ENCODE results near the gene SYP.
"Not testable (repeated sequence)": the region's sequence is repeated elsewhere in the genome, so short reads cannot be mapped to it uniquely, and the experiment has no call there.

The SYP gene

DNA sequence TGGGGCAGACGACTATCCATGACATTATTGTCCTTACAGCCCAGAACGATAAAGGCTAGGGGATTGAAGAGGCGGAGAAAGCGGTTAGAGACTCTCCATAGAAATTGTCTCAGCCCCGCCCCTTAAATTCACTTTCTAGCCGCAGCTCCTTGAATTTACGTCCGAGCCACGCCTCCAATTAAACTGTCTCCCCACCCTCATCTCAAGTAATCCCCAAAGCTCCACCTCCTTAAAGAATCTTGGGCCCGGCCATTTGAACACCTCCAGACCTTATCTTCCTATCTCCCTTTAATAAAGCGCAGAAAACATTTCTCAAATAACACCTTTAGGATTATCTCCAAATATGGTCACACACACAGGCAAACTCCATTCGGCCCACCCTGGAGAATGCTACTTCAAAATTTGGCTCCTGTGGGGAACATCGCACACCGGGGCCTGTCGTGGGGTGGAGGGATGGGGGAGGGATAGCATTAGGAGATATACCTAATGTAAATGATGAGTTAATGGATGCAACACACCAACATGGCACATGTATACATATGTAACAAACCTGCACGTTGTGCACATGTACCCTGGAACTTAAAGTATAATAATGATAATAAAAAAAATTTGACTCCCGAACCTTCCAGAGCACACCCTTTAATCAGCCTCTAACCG is 44.6 kb downstream of the SYP start:
- H3K4me3 ChIP-seq, result peak overlapping the region; percentile 73
- peak overlapping the region; percentile 95 to 98 for H3K27ac ChIP-seq
- DNase-seq (ENCODE audit: low spot score), result no peak
- TF ChIP-seq, protein P1, sequence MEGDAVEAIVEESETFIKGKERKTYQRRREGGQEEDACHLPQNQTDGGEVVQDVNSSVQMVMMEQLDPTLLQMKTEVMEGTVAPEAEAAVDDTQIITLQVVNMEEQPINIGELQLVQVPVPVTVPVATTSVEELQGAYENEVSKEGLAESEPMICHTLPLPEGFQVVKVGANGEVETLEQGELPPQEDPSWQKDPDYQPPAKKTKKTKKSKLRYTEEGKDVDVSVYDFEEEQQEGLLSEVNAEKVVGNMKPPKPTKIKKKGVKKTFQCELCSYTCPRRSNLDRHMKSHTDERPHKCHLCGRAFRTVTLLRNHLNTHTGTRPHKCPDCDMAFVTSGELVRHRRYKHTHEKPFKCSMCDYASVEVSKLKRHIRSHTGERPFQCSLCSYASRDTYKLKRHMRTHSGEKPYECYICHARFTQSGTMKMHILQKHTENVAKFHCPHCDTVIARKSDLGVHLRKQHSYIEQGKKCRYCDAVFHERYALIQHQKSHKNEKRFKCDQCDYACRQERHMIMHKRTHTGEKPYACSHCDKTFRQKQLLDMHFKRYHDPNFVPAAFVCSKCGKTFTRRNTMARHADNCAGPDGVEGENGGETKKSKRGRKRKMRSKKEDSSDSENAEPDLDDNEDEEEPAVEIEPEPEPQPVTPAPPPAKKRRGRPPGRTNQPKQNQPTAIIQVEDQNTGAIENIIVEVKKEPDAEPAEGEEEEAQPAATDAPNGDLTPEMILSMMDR (IDR thresholded peaks at IDR 0.05), result no peak

- Histone ChIP-seq H3K27ac (no peak overlapping the region), H3K4me3 (no peak overlapping the region)
- TF ChIP-seq, protein P1 (IDR thresholded peaks at IDR 0.05), result no peak
- DNase-seq (ENCODE audit: low spot score), result no peak
Observed at GRCh38 chrX:49153467-49153866, 46.5 kb downstream of the SYP start.

DNA sequence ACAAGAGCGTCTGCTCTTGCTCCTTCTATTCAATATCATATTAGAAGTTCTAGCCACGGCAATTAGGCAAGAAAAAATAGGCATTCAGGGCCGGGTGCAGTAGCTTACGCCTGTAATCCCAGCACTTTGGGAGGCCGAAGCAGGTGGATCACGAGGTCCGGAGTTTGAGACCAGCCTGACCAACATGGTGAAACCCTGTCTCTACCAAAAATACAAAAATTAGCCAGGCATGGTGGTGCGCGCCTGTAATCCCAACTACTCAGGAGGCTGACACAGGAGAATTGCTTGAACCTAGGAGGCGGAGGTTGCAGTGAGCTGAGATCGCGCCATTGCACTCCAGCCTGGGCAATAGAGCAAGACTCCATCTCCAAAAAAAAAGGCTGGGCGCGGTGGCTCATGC is 50.7 kb downstream of the SYP start:
- not testable (repeated sequence) for DNase-seq (ENCODE audit: low spot score); H3K4me3 ChIP-seq; H3K27ac ChIP-seq

DNA sequence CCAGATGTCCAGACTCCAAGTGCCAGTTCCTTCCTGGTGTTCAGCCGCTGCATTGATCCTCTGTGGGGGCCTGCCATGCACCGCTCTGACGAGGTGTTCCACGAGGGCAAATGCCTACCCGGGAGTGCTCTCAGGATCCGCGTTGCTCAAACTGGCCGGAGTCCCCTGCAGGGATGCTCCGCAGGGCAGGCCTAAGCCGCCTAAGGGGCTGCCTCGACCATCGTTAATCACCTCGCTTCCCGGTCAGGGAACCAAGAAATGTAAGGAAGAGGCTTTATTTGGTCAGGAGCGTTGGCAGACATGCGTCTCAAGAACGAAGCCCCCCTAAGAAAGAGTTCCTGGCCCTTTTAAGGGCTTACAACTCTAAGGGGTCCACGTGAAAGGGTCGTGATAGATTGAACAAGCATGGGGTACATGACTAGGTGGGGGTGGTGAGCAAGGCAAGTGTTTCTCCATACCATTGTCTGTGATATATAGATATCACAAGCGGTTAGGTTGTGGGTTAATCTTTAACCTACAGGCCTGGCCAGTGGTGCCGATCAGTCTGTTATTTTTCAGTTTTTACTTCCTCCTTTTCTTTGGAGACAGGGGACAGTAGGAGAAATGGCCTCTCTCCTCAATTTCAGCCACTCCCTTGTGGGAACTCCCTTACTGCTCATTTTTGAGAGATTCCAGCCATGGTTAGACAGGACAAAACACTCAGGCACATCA is 51.4 kb downstream of the SYP start:
- H3K4me3 ChIP-seq; H3K27ac ChIP-seq; DNase-seq (ENCODE audit: low spot score): not testable (repeated sequence)

DNA sequence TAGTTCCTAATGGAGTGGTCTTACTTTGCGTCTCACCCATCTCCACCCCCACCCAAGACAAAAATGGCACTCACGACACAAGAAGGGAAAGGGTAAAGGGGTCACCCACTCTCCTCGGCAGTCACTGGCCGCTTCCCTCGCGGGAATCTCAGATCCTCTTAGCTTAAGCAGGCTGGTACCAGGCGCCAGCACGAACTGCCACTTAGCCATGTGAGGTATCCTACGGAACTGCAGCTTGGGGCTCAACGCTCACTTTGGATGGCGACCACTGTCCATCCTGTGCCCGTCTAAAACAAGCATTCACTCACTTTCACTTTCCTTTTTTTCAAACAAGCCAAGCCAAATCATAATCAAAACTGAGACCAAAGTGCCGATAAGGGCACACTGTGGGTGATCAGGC is 52.1 kb downstream of the SYP start:
- H3K27ac ChIP-seq, result no peak overlapping the region
- TF ChIP-seq, protein P1 (IDR thresholded peaks at IDR 0.05), result no peak
- no peak overlapping the region for H3K4me3 ChIP-seq
- no peak for DNase-seq (ENCODE audit: low spot score)

DNA sequence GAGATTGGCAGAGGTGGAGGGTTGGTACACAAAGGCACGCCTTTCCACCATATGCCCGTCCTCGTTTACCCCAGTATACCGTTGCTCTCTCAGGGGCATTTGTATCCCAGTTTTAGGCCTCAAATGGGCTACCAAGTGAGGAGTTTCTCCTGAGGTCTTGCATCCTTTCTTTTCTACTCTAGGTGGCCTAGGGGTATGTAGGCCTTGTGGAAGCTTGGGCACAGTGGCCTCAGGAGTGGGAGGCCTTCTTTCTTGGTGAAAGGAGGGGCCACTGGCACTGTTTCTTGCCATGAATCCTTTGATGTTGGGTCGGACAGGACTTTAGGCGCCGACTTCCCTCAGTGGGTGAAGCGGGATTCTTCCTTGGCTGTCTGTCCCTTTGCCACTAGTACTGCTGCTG is 52.7 kb downstream of the SYP start:
- no peak for DNase-seq (ENCODE audit: low spot score)
- no peak overlapping the region for H3K27ac ChIP-seq
- TF ChIP-seq, protein P1 (IDR thresholded peaks at IDR 0.05), result no peak
- no peak overlapping the region for H3K4me3 ChIP-seq

GRCh38 chrX:49143154-49143553 is 56.8 kb downstream of the SYP start:
- not testable (repeated sequence) for H3K4me3 ChIP-seq; DNase-seq (ENCODE audit: low spot score); H3K27ac ChIP-seq

- H3K27ac ChIP-seq; DNase-seq (ENCODE audit: low spot score): not testable (repeated sequence)
- TF ChIP-seq, protein P1 (IDR thresholded peaks at IDR 0.05), result peak; percentile 38
Observed at GRCh38 chrX:49142264-49142663, 57.7 kb downstream of the SYP start.

More at GRCh38 chrX:49142264-49142663, 57.7 kb downstream of the SYP start:
- not testable (repeated sequence) for H3K4me3 ChIP-seq
